Measurements from ENCODE around the gene PSMD10. TPM values are rescaled to one million over a fixed set of nuclear protein-coding genes. Genes with fewer than 3 reads are reported as not detected.

PSMD10 gene
- total RNA-seq, 1 experiment from 2014 or later = 54.8 TPM

DNA sequence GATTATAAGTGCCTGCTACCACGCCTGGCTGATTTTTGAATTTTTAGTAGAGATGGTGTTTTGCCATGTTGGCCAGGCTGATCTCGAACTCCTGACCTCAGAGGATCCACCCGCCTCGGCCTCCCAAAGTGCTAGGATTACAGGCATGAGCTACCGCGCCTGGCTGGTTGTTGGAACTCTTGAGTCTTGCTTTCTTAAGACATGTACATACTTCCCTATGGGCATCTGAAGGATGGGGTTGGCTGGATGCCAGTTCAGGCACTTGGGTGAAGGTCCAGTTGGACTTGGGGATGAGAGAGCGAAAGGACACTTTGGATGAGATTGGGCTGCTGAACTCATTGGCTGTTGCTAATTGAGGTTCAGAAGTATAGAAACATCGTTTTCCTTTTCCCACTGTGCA is 40.7 kb upstream of the PSMD10 start:
- TF ChIP-seq, protein P1, sequence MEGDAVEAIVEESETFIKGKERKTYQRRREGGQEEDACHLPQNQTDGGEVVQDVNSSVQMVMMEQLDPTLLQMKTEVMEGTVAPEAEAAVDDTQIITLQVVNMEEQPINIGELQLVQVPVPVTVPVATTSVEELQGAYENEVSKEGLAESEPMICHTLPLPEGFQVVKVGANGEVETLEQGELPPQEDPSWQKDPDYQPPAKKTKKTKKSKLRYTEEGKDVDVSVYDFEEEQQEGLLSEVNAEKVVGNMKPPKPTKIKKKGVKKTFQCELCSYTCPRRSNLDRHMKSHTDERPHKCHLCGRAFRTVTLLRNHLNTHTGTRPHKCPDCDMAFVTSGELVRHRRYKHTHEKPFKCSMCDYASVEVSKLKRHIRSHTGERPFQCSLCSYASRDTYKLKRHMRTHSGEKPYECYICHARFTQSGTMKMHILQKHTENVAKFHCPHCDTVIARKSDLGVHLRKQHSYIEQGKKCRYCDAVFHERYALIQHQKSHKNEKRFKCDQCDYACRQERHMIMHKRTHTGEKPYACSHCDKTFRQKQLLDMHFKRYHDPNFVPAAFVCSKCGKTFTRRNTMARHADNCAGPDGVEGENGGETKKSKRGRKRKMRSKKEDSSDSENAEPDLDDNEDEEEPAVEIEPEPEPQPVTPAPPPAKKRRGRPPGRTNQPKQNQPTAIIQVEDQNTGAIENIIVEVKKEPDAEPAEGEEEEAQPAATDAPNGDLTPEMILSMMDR (IDR thresholded peaks at IDR 0.05; ENCODE audit: unreplicated experiment) = no peak
- intact Hi-C loops (cut with micrococcal nuclease; ENCODE audit: unreplicated experiment) = no loop called here
- DNase-seq = no peak
- Mint-ChIP-seq H3K9me3 (ENCODE audit: low read depth, unreplicated experiment) (no peaks in the 10 kb centered on the region), H3K36me3 (ENCODE audit: insufficient read depth, unreplicated experiment) (no peaks in the 10 kb centered on the region), H3K4me1 (ENCODE audit: low read depth, unreplicated experiment) (no peaks in the 10 kb centered on the region), H3K27me3 (ENCODE audit: unreplicated experiment) (no peaks in the 10 kb centered on the region), H3K27ac (ENCODE audit: unreplicated experiment) (no peak overlapping the region), H3K4me3 (ENCODE audit: low read depth, unreplicated experiment) (no peak overlapping the region)
- no TSS peak for BruUV-seq (replicated peaks)
- CTCF ChIA-PET = interaction anchor here (0.5 kb wide), 1 partner anchor 44 kb away, joined by 6 read pairs; no protein-coding TSS in a partner anchor

DNA sequence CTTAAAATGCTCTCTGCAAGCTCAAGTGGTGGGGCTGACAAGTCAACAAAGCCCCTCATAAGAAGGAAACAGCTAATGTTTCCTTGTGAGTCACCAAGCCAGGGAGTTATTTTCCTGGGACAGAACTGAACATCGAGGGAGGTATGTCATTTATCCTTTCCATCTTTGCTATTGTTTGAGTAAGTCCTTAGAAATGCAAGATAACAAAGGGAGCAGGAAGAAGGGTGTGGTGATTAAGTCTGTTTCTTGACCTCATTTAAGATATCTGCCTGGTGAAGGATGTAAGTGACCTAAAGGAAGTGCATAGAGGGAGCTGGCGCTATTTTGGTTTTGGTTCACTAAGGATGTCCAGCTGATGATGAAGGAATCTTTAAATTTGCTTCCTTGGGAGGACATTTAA is 40.1 kb upstream of the PSMD10 start:
- no peak overlapping the region for H3K27ac Mint-ChIP-seq (ENCODE audit: unreplicated experiment)
- no peaks in the 10 kb centered on the region for H3K27me3 Mint-ChIP-seq (ENCODE audit: unreplicated experiment)
- CTCF ChIA-PET = interaction anchor here (0.5 kb wide), 1 partner anchor 45 kb away, joined by 6 read pairs; no protein-coding TSS in a partner anchor
- TF ChIP-seq, protein P1 (IDR thresholded peaks at IDR 0.05; ENCODE audit: unreplicated experiment) = no peak
- no peaks in the 10 kb centered on the region for H3K9me3 Mint-ChIP-seq (ENCODE audit: low read depth, unreplicated experiment)
- intact Hi-C loops (cut with micrococcal nuclease; ENCODE audit: unreplicated experiment) = no loop called here
- no peaks in the 10 kb centered on the region for H3K4me1 Mint-ChIP-seq (ENCODE audit: low read depth, unreplicated experiment)
- no peaks in the 10 kb centered on the region for H3K36me3 Mint-ChIP-seq (ENCODE audit: insufficient read depth, unreplicated experiment)
- BruUV-seq (replicated peaks) = no TSS peak
- no peak for DNase-seq
- H3K4me3 Mint-ChIP-seq (ENCODE audit: low read depth, unreplicated experiment) = no peak overlapping the region

DNA sequence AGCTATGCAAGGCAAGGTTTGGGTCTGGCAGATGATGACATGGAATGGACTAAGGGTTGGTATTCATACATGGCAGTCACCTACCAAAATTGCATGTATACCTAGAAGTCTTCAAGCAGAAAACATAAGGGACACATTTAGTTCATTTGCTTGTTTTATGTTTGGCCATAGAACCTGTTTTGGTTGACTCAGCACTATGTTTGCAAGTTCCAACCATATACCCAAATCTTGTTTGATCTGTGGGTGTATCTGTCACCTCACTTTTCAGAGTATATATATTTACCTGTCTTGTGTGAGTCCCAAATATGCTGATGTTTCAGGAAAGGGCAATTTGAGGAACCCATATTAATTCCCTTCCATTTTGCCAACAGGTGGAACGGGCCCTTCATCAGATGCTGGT is 39.5 kb upstream of the PSMD10 start:
- Mint-ChIP-seq H3K27ac (ENCODE audit: unreplicated experiment) (no peak overlapping the region), H3K36me3 (ENCODE audit: insufficient read depth, unreplicated experiment) (no peaks in the 10 kb centered on the region), H3K9me3 (ENCODE audit: low read depth, unreplicated experiment) (no peaks in the 10 kb centered on the region), H3K27me3 (ENCODE audit: unreplicated experiment) (no peaks in the 10 kb centered on the region), H3K4me3 (ENCODE audit: low read depth, unreplicated experiment) (no peak overlapping the region), H3K4me1 (ENCODE audit: low read depth, unreplicated experiment) (no peaks in the 10 kb centered on the region)
- intact Hi-C loops (cut with micrococcal nuclease; ENCODE audit: unreplicated experiment) = no loop called here
- TF ChIP-seq, protein P1 (IDR thresholded peaks at IDR 0.05; ENCODE audit: unreplicated experiment) = no peak
- no peak for DNase-seq
- CTCF ChIA-PET = no interaction called here
- BruUV-seq (replicated peaks) = no TSS peak

DNA sequence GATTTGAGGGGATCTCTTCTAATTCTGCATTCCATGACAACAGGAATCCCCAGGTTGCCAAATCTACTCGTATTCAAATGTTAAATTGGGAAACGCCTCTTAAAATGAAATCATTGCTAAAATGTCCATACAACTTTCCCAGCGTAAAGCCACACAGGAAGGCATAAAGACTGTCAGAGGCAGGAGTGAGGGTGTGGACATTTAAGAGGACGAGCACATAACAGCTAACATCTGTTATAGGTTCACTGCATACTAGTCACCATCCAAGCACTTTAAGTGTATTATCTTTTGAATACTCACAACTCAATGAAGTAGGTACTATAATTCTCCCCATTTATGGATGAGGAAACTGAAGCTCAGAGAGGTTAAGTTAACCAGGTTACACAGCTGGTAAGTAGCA is 35.8 kb upstream of the PSMD10 start:
- Mint-ChIP-seq H3K27me3 (ENCODE audit: unreplicated experiment) (no peaks in the 10 kb centered on the region), H3K4me3 (ENCODE audit: low read depth, unreplicated experiment) (no peak overlapping the region), H3K36me3 (ENCODE audit: insufficient read depth, unreplicated experiment) (no peaks in the 10 kb centered on the region), H3K4me1 (ENCODE audit: low read depth, unreplicated experiment) (no peaks in the 10 kb centered on the region), H3K27ac (ENCODE audit: unreplicated experiment) (no peak overlapping the region), H3K9me3 (ENCODE audit: low read depth, unreplicated experiment) (peaks cover 2% of the 10 kb centered on the region)
- DNase-seq = no peak
- intact Hi-C loops (cut with micrococcal nuclease; ENCODE audit: unreplicated experiment) = no loop called here
- CTCF ChIA-PET = no interaction called here
- BruUV-seq (replicated peaks) = no TSS peak
- TF ChIP-seq, protein P1 (IDR thresholded peaks at IDR 0.05; ENCODE audit: unreplicated experiment) = no peak

Measured in Calu3 (cell line).